Activated CD4-positive, alpha-beta T cell treated with anti-CD3 and anti-CD28 coated beads, Interleukin-10, Interleukin-2, amounts not matched to agents 100 ng/mL and 50 ng/mL, durations not matched to agents 16 hours and 8 hours (primary cell): Measurements from ENCODE around the gene PICK1.

ENCODE experiments used
- DNase-seq: peaks from one replicate; pipeline ENCODE4 v3.0.0-alpha.2; 2020

Gene PICK1

DNA sequence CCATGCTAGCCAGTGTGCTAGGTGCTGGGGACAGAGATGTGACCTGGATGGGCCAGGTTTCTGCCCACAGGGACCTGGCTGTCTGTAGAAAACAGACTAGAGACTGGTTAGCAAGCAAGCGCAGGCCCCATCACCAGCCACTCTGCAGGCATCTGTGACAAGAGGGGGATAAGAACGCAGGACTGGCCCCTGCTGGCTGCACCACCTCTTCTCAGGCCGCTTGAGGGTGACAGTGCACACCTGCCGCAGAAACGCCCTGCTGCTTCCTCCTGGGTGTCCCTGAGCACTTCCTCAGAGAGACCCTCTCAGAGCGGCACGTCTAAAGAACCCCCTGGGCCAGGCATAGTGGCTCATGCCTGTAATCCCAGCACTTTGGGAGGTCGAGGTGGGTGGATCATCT is 5.9 kb upstream of the PICK1 start:
- DNase-seq: no peak

DNA sequence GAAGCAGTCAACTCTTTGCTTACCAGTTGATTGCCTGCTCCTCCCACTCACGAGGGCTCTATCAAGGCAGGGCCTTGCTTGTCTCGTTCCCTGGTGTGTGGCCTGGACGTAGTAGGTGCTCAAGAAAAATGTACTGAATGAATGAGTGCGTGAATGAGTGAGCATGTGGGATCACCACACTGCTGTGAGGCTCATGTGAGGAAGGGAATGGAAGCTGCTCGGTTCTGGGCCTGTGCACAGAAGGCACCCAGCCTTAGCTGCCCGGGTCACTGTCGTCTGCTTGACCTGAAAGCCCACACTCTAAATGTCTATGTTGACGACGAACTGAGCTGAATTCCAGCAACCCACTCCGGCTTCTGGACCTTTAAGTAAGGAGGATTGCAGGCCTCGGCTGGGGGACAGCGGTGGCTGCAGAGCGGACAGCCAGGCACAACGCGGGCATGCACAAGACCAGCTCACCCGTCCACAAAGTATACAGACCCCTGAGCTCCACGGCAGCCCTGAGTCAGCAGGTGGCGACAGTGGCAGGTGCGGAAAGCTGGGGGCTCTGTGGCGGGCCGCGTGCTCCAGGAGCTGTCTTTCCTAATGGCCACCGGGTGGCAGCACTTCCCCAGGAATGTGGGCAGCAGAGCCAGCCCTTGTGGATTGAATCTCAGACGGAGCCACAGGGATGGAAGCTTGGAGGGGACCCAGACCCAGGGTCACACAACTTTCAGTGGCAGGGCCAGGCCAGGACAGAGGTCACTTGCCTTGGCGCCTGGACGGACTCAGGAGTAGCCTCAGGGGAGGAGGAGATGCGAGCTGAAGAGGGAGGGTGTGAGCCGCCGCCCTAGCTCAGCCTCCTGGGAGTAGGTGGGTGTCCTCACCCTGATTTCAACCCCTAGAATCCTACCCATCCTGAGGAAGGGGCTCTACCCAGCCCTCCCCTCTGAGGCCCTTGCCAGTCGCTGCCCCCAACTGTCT is 5.0 kb upstream of the PICK1 start:
- peak; percentile 83 for DNase-seq

DNA sequence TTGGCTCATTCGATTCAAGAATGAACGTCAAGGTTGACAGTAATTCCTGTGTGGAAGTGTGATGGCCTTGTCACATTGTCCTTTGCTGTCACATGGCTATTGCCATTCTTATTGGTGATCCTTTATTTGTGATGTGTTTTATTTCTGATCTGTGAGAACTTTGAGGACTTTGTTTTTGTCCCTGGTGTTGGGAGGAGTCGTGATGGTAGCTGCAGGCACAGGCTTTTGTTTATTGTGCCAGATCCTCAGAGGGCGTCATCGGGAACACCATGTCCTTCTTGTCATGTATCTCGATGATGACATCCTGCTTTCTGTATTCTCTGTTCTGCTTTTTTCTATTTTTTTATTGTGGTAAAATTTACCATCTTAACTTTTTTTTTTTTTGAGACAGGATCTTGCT is 5.6 kb downstream of the PICK1 start:
- no peak for DNase-seq

DNA sequence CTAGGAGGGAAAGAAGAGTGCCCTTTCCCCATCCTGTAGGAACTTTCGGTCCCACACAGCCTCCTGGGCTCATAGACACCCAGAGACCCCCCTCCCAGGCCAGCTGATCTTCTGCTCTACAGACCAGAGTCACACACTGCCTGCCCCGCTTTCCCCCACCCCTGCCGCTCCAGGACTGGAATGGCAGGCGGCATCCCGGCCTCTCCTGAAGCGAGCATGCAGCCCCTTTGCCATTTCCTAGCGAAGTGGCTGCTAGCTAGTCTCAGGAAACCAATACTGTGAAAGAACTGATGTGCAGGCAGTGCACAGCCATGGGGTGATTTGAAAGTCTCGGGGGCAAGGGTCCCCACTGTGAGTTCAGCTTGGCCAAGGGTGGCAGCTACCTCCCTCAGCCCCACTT is 8.3 kb downstream of the PICK1 start:
- no peak for DNase-seq

DNA sequence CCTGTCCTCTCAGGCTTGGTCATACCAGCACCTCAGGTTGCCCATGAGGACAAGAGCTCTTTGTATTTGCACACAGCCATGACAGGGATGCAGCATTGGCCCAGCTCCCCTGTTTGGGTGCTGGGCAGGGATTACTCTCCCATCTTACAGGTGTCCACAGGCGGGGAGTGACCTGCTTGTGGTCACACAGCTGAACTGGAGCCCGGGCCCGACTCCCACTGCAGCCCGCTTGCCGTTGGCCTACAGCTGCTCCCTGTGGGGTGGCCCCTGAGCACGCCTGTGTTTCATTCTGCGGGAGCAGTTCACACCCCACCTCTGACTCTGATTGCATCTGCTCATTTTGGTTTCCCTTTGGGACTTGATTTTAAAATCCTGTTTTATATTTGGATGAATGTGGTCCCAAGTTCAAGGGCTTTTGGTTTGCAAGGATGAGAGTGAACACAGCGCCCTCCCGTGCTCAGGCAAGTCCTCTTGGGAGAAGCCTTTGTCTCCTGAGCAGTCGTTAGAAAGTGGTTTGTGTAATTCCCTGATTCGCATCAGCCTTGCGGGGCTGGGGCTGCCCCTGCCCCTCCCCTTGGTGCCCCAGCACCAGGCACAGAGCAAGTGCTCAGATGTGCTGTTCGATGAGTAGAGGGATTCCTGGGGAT is 9.3 kb downstream of the PICK1 start:
- no peak for DNase-seq

DNA sequence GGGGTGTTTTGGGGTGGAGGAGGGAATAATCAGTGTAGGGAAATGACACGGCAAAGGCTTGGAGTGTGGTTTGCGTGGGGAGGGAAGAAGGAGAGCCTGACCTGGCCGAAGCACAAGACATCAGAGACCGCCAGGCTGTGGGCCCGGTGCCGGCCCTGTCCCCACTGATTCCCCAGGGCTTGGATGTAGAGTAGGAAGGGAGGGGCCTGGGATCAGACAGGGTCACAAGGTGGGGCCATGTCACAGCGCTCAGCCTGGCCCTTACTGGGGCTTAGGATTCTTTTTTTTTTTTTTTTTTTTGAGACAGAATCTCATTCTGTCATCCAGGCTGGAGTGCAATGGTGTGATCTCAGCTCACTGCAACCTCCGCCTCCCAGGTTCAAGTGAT is 9.8 kb downstream of the PICK1 start:
- no peak for DNase-seq

DNA sequence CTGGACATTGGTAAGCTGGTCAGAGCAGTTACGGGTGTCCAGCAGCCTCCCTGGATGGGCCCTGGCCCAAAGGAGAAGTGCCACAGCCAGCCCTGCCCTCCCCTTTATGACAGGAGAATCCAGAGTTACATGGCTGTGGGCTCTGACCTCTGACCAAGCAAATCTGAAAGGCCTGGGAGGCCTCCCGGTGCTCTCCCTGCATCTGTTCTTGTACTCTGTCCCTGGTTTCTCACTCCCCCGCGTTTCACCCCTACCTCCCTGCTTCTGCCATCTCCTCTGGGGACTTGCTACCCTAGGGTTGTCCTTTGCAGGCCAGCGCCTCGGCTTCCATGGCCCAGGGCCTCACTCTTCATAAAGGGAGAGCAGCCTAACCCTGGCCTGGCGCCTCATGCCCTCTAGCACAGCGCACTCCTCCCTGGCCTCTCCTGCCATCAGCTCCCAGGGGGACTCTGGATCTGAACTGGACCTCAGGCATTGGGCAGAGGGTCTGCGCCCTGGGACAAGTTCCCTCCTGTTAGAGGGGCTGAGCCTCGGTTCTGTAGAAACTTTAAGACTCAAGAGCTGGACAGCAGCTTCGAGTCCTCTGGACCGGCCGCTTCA is 10.7 kb downstream of the PICK1 start:
- DNase-seq: no peak

DNA sequence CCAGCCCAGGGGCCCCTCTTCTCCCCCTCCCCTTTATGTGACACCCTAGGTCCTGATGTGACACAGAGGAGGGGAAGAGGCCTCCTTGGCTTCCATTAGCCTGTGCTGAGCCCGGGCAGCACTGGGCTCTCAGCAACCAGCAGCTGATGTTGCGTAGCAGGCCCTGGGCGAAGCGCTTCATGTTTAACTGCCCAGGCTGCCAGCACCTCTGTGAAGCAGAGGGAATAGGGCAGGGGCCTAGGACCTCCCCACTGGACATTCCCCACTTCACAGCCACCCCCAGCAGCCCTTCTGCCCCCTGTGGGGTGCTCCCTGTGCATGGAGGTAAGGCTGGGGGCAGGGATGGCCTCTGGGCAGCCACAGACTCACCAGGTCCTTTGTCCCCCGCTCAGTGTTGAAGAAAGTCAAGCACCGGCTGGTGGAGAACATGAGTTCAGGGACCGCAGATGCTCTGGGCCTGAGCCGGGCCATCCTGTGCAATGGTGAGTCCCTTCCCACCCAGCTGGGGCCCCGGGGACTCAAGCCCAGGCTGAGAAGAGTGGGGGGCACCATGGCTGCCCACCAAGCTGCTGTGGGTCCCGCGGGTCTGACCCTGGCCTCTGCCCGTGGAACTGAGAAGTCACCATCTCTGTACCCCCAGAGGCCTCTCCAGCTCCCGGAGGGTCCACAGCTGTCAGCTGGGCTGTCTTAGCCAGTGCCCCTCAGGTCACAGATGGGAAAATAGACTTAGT is 11.6 kb downstream of the PICK1 start:
- DNase-seq: no peak

DNA sequence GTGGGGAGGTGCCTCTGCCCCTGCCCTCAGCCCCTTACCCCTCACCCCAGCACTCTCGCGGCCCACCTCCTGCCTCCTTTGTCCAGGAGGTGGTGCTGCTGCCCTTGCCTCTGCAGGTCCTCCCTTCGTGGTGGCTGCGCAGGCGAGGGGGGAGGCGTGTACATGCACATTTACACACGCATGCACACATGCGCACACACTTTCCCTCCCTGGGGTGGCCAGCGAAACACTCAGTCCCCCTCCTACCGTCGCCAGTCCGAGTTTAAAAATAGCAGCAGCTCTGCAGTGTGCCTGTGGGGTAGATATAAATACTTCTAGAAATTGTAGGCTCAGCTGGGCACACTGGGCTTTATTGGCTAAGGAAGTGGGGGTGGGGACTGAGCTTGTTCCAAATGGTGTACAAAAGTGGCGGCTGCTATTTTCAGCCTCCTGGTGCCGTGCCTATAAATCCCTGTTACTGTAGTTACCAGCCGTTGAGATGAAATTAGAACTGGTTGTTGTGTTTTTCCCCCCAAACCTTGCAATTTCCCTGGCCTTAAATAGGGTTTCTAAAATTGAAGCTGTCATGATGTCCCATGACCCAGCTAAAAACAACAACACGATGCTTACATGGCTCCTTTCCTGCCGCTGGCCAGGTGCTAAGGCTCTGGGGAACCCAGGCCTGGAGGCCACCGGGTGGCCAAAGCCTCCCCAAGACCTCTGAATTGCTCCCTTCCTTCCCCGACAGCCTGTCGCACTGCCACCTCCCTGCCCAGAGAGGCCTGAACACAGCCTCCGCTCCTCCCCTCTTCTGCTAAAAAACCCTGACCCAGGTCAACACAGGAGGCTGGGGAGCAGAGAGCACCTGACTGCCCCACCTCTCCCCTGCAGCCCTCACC is 12.4 kb downstream of the PICK1 start:
- DNase-seq: no peak

DNA sequence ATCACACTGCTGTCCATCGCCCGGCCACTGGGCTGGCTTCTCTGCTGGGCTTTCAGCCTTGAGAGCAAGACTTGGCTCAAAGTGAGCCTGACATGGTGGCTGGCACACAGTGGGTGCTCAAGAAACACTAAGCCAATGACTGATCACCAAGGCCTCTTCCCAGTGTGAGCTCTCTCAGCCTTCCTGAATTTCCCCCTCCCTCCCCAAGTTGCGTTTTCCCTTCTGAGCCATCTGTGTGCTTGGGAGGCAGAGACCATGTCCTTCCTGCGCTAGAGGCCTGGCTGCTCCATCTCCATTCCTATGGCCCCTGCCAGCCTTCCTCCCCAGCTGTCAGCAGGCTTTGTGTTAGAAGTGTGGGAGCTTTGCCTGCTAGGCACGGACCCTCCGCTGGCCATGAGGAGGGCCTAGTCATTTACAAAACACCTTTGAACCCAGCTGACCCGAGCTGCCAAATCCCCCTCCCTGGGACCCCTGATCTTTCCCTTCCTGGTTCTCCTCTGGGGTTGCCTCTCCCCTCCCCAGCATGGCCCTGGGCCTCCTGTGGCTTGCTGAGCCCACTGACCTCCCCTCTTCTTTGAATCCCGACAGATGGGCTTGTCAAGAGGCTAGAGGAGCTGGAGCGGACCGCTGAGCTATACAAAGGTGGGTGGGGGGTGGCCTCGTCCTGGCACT is 13.2 kb downstream of the PICK1 start:
- no peak for DNase-seq

DNA sequence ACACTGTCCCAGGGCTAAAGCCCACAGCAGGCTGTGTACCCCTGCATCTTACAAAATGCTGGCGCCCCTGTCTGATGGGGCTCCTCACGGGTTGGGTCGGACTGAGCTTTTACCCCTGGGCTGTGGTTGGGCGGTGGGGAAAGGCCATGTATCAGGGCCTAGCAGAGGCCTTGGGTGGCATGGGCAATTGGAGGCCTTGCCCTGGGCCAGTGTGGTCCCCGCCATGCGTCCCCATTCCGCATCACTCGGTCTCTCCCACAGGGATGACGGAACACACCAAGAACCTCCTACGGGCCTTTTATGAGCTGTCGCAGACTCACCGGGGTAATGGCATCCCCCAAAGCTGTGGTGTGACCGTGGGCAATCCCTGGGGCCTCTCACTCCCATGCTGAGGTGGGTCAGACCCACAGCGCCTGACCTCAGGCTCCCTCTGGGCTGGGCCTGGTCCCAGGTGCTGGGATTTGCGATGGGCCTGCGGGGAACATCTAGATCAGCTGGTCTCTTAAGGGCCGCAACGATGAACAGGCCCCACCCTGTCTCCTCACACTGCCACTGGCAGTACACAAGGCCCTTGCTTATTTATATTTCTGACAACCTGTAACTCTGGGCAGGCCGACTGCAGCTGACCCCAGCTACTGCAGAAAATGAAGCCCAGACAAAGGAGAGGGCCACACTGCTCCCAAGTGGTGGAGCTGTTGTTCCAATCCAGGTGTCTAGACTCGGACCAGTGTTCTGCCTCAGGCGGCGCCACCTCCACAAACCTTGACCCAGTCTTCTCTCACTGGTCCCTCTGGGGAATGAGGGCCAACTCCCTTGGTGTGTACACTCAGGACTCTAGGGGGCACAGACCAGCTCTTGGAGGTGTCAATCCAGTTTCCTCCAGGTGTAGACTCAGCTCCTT is 14.5 kb downstream of the PICK1 start:
- DNase-seq: no peak

DNA sequence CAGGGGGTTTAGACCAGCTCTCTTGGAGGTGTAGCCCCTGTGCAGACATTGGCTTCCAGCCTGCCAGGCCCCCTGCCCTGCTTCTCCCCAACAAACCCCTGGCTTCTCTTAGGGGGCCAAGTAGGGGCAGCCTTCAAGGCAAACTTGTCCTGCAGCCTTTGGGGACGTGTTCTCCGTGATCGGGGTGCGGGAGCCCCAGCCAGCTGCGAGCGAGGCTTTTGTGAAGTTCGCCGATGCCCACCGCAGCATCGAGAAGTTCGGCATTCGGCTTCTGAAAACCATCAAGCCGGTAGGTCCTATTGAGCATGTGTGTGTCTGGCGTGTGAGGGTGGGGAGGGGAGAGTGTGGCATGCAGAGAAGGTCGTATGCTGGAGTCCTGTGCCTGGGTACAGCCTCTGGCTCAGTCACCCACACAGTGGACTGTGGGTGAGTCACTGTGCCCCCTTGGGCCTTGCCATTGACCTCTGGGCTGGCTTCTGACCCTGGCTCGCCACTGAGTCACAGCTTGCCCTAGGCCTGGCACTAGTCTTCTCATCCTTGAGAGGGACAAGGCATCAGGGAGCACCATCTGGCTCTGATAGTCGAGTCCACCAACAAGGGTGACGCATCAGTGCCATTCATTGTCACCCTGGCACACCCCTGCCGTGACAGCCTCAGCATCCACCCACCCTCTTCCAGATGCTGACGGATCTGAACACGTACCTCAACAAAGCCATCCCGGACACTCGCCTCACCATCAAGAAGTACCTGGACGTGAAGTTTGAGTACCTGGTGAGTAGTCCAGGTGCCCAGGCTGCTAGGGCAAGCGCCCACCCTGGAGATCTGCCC is 15.3 kb downstream of the PICK1 start:
- no peak for DNase-seq

DNA sequence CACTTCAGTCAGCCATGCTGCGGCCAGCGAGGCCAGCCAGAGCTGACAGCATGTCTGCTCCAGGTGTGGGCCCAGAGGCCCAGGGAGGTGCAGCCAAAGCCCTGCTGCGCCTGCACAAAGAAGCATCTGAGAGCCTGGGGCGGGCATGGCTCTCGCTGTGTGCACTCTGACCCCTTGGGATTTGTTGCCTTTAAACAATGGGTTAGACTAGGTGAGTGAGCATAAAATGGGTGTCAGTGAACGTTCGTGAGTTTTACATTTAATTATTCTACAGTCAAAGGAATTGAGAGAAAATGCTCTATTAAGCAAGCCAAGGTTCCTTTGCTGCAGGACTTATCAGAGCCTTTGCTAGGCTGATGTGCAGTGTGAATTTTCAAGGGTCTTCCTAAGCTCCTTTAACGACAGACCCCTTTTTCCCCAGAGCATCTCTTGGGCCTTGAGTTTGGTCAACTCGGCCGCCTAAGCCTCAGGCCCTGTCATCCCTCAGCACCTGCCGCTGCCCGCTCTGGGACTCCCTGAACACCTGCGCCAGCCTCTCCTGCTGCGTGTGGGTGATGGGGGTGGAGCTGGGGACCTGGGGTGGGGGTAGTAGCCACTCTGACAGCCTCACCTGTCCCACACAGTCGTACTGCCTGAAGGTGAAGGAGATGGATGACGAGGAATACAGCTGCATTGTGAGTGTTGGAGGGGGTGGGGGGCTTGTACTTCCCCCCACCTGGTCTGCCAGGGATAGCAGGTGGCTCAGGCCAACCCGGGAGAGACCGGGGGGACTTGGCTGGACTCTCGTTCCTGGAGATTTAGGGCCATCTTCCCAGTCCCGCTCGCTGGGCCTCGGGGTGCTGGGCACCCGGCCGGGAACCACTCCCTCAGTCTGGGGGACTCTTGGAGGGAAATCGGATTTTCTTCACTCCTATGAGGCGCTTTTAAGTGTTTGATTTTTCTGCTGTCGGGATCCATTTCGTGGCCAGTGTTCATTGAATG is 16.2 kb downstream of the PICK1 start:
- DNase-seq: no peak

DNA sequence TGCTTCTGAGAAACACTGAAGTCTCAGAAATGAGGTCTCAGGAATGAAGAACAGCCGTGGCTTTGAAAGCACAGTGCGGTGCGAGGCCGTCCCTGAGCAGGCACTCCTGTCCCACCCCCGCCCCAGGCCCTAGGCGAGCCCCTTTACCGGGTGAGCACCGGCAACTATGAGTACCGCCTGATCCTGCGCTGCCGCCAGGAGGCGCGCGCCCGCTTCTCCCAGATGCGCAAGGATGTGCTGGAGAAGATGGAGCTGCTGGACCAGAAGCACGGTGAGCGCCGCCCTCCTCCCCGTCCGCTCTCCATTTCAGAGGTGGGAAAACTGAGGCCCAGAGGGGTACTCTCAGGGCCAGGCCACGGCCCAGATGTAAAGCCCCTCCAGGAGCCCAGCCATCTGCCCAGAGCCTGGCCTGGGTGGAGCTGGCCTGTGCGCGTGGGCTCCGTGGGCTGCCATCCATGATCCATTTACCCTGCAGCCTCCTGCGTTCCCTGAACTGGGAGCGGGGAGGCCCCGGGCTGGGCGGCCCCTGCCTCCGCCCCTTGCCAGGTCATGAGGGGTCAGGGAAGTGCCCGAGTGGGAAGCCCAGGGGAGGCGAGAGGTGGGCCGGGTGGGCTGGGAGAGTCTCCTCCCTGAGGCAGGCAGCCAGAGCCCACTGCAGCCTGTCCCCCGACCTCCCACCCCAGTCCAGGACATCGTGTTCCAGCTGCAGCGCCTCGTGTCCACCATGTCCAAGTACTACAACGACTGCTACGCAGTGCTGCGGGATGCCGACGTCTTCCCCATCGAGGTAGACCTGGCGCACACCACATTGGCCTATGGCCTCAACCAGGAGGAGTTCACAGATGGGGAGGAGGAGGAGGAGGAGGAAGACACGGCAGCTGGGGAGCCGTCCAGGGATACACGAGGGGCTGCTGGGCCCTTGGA is 17.2 kb downstream of the PICK1 start:
- DNase-seq: no peak

DNA sequence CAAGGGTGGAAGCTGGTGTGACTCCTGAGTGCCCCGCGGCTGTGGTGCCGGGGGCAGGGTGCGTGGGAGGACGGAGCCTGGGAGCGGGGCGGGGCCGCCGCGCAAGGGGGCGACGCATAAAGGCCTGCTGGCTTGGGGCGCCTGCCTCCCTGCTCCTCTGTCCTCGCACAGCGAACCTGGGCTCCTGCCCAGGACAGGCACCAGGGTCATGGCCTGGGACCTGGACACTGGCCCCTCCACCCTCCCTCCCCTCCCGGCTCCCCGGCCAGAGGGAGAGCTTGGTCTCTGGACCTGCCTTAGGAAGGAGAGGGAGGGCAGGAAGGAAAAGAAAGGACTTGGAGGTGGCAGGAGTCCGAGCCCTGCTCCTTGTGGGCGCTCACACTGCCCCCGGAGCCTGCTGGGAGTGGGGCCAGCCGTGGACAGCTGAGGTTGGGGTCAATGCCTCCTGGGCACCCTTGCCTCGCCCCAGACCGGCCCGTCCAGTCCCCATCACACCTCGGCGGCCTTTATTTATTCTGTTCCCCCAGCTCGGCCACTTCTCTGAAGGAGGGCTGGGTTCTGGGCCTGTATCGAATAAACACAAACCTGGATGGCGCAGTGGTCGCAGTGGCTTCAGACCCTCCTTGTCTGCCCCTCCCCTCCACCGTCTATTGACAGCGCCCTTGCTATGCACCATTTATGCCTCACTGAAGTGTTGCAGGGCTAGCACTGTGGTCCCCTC is 18.1 kb downstream of the PICK1 start:
- no peak for DNase-seq

DNA sequence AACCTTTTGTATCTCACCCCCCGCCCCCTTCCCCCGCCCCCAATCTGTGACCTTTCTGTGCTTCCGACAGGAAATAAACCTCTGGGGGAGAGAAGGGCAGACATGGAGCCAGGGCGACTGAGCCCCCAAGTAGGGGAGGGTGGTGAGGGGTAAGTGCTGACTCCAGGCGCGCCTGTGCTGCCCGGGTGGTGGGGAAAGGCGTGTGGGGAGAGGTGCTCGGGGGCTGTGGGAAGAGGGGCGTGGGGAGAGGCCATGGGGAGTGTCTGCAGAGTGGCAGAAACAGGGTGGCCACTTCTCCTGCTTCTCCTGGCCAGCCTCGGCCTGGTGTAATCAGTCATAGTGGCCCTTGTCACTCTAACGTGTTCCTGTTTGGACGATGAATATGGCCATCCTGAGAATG is 18.8 kb downstream of the PICK1 start:
- no peak for DNase-seq

DNA sequence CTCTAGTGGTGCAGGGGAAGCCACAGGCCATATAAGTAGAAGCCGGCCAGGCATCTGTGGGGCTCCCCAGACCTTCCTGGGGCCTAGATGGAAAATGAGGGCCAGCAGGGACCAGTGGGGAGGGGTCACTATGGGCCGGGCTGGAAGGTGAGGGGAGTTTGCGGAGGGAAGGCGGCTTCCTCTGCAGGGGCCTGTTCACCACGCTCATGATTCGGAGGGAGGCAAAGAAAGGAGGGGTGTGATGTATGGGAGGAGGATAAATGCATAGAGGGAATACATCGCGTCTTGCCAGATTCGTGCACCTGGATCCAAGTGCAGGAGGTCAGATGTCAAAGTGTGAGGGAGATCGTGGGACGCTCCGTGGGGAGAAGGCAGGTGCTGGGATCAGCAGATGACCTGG is 19.9 kb downstream of the PICK1 start:
- no peak for DNase-seq
